ENCODE measurements around the gene MSH3.

The MSH3 gene

DNA sequence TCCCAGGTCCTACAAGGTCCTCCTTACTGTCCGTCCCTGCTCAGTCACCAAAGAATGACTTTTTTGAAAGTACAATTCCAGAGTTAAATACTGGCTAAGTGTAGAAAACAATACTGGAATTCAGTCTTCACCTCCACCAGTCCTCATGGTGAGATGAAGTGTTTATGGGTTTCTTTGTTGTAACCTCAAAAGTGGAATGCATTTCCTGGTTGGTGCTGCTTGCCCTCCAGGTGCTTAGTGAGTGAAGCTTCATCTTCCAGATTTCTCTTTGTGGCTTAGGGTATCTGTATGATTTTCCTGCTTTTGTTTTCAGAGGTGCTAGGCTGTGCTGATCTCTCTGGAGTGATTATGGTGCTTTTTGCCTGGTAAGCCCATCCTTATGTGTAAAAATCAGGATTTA lies 49.8 kb downstream of the MSH3 start:
- Histone ChIP-seq H3K4me3 (ENCODE audit: low read depth, low read length) (no peak overlapping the region), H3K9me3 (ENCODE audit: control insufficient read depth, insufficient read depth, low read depth, low read length) (no peaks in the 10 kb centered on the region), H3K27ac (ENCODE audit: extremely low read depth, low read depth, low read length) (no peak overlapping the region), H3K36me3 (ENCODE audit: control insufficient read depth in 2 of 2, insufficient read depth in 1 of 2, low read length in 2 of 2) (peaks cover 8 to 26% of the 10 kb centered on the region in 2 experiments; a peak in 2 of 3 replicates), H3K4me1 (ENCODE audit: control insufficient read depth, insufficient read depth, low read length) (no peaks in the 10 kb centered on the region)
- TF ChIP-seq, protein P1, sequence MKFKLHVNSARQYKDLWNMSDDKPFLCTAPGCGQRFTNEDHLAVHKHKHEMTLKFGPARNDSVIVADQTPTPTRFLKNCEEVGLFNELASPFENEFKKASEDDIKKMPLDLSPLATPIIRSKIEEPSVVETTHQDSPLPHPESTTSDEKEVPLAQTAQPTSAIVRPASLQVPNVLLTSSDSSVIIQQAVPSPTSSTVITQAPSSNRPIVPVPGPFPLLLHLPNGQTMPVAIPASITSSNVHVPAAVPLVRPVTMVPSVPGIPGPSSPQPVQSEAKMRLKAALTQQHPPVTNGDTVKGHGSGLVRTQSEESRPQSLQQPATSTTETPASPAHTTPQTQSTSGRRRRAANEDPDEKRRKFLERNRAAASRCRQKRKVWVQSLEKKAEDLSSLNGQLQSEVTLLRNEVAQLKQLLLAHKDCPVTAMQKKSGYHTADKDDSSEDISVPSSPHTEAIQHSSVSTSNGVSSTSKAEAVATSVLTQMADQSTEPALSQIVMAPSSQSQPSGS (tag by site-specific recombination; IDR thresholded peaks at IDR 0.05; ENCODE audit: low read depth), result no peak
- TF ChIP-seq ZNF354C (tag by site-specific recombination; IDR thresholded peaks at IDR 0.05; ENCODE audit: borderline replicate concordance, low read depth) (no peak), ZNF169 (tag by site-specific recombination; IDR thresholded peaks at IDR 0.05) (no peak), ZXDB (tag by site-specific recombination; IDR thresholded peaks at IDR 0.05) (no peak)
- CTCF ChIA-PET, result interaction anchor here (0.6 to 0.9 kb wide), 2 partner anchors 215 to 490 kb away, joined by 3 to 4 read pairs; no protein-coding TSS in a partner anchor
- POLR2A ChIA-PET, result no interaction called here

GRCh38 chr5:80705216-80705769 lies 50.8 kb downstream of the MSH3 start:
- Histone ChIP-seq H3K36me3 (ENCODE audit: control insufficient read depth in 2 of 2, insufficient read depth in 1 of 2, low read length in 2 of 2) (peaks cover 8 to 26% of the 10 kb centered on the region in 2 experiments; a peak in 2 of 3 replicates), H3K4me1 (ENCODE audit: control insufficient read depth, insufficient read depth, low read length) (no peaks in the 10 kb centered on the region), H3K9me3 (ENCODE audit: control insufficient read depth, insufficient read depth, low read depth, low read length) (no peaks in the 10 kb centered on the region), H3K4me3 (ENCODE audit: low read depth, low read length) (no peak overlapping the region), H3K27ac (ENCODE audit: extremely low read depth, low read depth, low read length) (no peak overlapping the region)
- no peak for TF ChIP-seq GLIS1 (tag by site-specific recombination; IDR thresholded peaks at IDR 0.05)
- TF ChIP-seq ZNF19 (tag by site-specific recombination; IDR thresholded peaks at IDR 0.05; ENCODE audit: low read depth), result no peak
- no peak for TF ChIP-seq ZNF596 (tag by site-specific recombination; IDR thresholded peaks at IDR 0.05)
- TF ChIP-seq ZBTB44 (tag by site-specific recombination; IDR thresholded peaks at IDR 0.05), result no peak
- TF ChIP-seq ZBTB8A (tag by site-specific recombination; IDR thresholded peaks at IDR 0.05), result no peak
- no peak for TF ChIP-seq GLI2 (tag by site-specific recombination; IDR thresholded peaks at IDR 0.05; ENCODE audit: borderline replicate concordance, low read depth)
- TF ChIP-seq ZNF433 (tag by site-specific recombination; IDR thresholded peaks at IDR 0.05; ENCODE audit: low read depth), result no peak
- ChIA-PET CTCF (interaction anchor here (1.2 kb wide), 1 partner anchor 11 kb away, joined by 8 read pairs; no protein-coding TSS in a partner anchor), POLR2A (no interaction called here)

GRCh38 chr5:80705801-80706200 lies 51.3 kb downstream of the MSH3 start:
- ChIA-PET POLR2A (interaction anchor here (0.7 kb wide), 1 partner anchor 50 kb away, joined by 3 read pairs; no protein-coding TSS in a partner anchor), CTCF (interaction anchor here (1.2 kb wide), 1 partner anchor 11 kb away, joined by 8 read pairs; no protein-coding TSS in a partner anchor)
- Histone ChIP-seq H3K4me1 (ENCODE audit: control insufficient read depth, insufficient read depth, low read length) (no peaks in the 10 kb centered on the region), H3K27ac (ENCODE audit: extremely low read depth, low read depth, low read length) (no peak overlapping the region), H3K9me3 (ENCODE audit: control insufficient read depth, insufficient read depth, low read depth, low read length) (no peaks in the 10 kb centered on the region), H3K36me3 (ENCODE audit: control insufficient read depth in 2 of 2, insufficient read depth in 1 of 2, low read length in 2 of 2) (peaks cover 8 to 26% of the 10 kb centered on the region in 2 experiments; a peak in 2 of 3 replicates), H3K4me3 (ENCODE audit: low read depth, low read length) (no peak overlapping the region)
- TF ChIP-seq ZNF146 (tag by site-specific recombination; IDR thresholded peaks at IDR 0.05), result no peak

- H3K27ac ChIP-seq (ENCODE audit: extremely low read depth, low read depth, low read length), result no peak overlapping the region
- POLR2A ChIA-PET, result no interaction called here
- H3K9me3 ChIP-seq (ENCODE audit: control insufficient read depth, insufficient read depth, low read depth, low read length), result no peaks in the 10 kb centered on the region
- no peaks in the 10 kb centered on the region for H3K4me1 ChIP-seq (ENCODE audit: control insufficient read depth, insufficient read depth, low read length)
- no peak overlapping the region for H3K4me3 ChIP-seq (ENCODE audit: low read depth, low read length)
- CTCF ChIA-PET, result interaction anchor here (0.6 to 1.8 kb wide), 2 partner anchors 16 to 488 kb away, joined by 3 to 6 read pairs; no protein-coding TSS in a partner anchor
- H3K36me3 ChIP-seq (ENCODE audit: control insufficient read depth in 2 of 2, insufficient read depth in 1 of 2, low read length in 2 of 2), result peaks cover 8 to 20% of the 10 kb centered on the region in 2 experiments; a peak in 2 of 3 replicates
- TF ChIP-seq ZXDB (tag by site-specific recombination; IDR thresholded peaks at IDR 0.05), result no peak
- no peak for TF ChIP-seq ZNF624 (tag by site-specific recombination; IDR thresholded peaks at IDR 0.05)
- TF ChIP-seq ZFP41 (tag by site-specific recombination; IDR thresholded peaks at IDR 0.05; ENCODE audit: borderline replicate concordance), result no peak
- TF ChIP-seq ZNF629 (tag by site-specific recombination; IDR thresholded peaks at IDR 0.05), result no peak
- TF ChIP-seq ZNF140 (tag by site-specific recombination; IDR thresholded peaks at IDR 0.05), result no peak
- no peak for TF ChIP-seq MZF1 (tag by site-specific recombination; IDR thresholded peaks at IDR 0.05; ENCODE audit: borderline replicate concordance)
Observed at GRCh38 chr5:80706835-80707447, 52.5 kb downstream of the MSH3 start.

Data from HEK293 (cell line).